Gastrocnemius medialis (tissue), 4 donors: ENCODE results near the gene LYZ.

Source experiments
- POLR2A ChIP-seq, 2 donors: fragments of 450-650 bp; IDR thresholded peaks; one replicate each; pipeline ENCODE4 v1.6.1; 2017; ENCODE audit warnings: antibody characterized with exemption in 2 of 2, mild to moderate bottlenecking in 2 of 2, moderate library complexity in 2 of 2
- TF ChIP-seq, protein P1 (sequence below), 5 experiments: fragments of 450-650 bp in 3 of 5; fragments of 200-600 bp in 2 of 5; sonication (generic) in 2 of 5; IDR thresholded peaks in 4 of 5; conservative IDR thresholded peaks in 1 of 5; 1 replicate in 4 of 5; 2 replicates in 1 of 5; pipeline ENCODE4 v1.5.1; 2016 to 2019; ENCODE audit warnings: antibody characterized with exemption in 5 of 5, mild to moderate bottlenecking in 3 of 5, moderate library complexity in 3 of 5

DNA sequence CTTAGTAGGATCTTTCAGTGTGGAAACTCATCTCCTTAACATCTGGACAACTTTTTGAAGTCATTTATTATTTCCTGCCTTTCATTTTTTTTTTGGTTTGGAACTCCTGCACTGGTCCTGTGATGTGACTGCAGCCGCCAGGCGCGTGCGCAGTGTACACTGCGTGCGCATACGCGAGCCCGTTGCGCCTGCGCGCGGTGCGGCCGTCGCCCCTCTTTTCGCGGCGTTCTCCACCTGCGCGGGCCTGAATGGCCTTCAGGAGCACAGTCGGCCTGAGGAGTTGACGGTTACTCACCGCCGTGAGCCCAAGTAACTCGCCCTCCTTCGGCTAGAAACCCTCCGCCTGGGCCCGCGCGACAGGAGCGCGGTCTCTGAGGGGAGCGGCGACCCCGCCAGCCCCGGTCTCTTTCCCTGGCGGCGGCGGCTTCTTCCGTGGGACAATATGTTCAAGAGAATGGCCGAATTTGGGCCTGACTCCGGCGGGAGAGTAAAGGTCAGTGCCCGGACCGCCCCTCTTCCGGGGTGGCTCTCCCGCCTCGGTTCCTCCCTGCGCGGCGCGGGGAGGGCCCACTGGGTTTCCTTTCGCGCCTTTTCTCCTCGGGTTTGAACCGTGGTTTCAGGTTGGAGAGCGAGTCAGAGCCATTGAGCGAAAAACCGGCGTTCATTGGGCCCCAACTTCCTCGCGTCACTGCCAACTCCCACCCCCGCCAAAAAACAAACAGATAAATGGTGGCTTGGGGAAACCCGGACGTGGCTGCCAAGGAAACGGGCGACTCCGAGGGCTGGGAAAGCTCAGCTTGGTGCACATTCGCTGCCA lies 11.6 kb downstream of the LYZ start, which contains the start of gene YEATS4:
- TF ChIP-seq, protein P1, sequence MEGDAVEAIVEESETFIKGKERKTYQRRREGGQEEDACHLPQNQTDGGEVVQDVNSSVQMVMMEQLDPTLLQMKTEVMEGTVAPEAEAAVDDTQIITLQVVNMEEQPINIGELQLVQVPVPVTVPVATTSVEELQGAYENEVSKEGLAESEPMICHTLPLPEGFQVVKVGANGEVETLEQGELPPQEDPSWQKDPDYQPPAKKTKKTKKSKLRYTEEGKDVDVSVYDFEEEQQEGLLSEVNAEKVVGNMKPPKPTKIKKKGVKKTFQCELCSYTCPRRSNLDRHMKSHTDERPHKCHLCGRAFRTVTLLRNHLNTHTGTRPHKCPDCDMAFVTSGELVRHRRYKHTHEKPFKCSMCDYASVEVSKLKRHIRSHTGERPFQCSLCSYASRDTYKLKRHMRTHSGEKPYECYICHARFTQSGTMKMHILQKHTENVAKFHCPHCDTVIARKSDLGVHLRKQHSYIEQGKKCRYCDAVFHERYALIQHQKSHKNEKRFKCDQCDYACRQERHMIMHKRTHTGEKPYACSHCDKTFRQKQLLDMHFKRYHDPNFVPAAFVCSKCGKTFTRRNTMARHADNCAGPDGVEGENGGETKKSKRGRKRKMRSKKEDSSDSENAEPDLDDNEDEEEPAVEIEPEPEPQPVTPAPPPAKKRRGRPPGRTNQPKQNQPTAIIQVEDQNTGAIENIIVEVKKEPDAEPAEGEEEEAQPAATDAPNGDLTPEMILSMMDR (IDR thresholded peaks at IDR 0.05 in 4 of 5, conservative IDR thresholded peaks at IDR 0.05 in 1 of 5) = no peak
- peak; percentile 31 to 51 for TF ChIP-seq POLR2A (IDR thresholded peaks at IDR 0.05)
